Stimulated activated CD8-positive, alpha-beta memory T cell treated with anti-CD3 and anti-CD28 coated beads, Interleukin-7, amount 100 ng/mL, for 1 hour (primary cell): ENCODE data around the gene BIN2.

Experiments used
- DNase-seq, 2 donors: peaks; one replicate each; pipeline ENCODE4 v3.0.0-alpha.2; 2020; ENCODE audit warnings: low read depth in 2 of 2

The BIN2 gene

DNA sequence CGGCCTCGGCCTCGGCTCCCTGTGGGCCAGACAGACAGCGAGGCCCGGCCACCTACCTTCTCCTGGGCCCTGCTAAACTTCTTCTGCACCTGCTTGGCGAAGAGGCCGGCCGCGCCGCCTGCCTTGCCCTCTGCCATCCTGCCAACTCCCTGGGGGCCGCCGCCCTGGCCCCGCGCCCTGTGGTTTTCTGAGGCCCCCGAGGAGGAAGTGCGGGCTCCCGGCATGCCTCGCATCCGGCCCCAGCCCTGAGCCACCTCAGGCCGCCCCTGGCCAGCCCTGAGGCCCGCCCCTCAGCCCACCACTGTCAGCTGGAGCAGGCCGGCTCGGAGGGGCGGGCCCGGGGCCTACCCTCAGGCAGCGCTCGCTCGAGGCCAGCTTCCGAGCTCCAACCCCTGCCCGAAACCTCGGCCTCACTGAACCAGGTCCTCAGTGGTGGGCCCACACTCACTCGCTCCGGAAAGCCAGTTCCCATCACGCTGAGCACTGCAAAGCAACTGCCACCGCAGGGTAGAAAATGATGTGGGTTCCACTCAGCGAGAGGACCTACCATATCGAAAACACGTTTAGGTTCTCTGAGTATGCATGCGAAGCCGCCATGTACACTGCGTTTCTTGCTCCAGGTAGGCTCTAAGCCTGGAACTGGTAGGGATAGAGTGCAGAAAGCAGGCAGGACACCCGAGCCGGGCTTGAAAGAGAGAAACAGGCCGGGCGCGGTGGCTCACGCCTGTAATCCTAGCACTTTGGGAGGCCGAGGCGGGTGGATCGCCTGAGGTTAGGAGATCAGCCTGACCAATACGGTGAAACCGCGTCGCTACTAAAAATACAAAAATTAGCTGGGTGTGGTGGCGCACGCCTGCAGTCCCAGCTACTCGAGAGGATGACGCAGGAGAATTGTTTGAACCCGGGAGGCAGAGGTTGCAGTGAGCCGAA lies at the start of gene BIN2:
Gene BIN2, minus strand, starts transcription at position 209 of the 930 bp plus-strand sequence. Its CDS starts 72 bp downstream, at position 137.
- peak; percentile 49 to 52 for DNase-seq

DNA sequence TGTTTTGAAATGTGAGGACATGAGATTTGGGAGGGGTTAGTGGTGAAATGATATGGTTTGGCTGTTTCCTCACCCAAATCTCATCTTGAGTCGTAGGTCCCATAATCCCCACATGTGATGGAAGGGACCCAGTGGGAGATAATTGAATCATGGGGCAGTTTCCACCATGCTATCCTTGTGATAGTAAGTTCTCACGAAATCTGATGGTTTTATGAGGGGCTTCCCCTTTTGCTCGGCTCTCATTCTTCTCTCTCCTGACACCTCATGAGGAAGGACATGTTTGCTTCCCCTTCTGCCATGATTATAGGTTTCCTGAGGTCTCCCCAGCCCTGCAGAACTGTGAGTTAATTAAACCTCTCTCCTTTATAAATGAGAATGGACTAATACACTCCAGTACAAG lies 49.2 kb upstream of the BIN2 start:
- DNase-seq: no peak

DNA sequence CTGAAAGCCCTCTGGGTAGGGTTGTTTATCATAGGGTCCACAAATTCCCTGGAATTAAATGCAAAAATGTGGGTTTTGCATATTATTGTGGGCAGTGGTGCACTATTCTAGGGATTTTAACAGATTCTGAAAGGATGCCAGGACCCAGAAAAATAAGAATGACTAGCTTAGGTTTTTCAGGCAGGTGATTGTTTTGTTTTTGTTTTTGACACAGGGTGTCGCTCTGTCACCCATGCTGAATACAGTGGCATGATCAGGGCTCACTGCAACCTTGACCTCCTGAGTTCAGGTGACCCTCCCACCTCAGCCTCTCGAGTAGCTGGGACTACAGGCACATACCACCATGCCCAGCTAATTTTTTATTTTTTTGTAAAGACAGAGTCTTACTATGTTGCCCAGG lies 48.0 kb upstream of the BIN2 start:
- DNase-seq: no peak

DNA sequence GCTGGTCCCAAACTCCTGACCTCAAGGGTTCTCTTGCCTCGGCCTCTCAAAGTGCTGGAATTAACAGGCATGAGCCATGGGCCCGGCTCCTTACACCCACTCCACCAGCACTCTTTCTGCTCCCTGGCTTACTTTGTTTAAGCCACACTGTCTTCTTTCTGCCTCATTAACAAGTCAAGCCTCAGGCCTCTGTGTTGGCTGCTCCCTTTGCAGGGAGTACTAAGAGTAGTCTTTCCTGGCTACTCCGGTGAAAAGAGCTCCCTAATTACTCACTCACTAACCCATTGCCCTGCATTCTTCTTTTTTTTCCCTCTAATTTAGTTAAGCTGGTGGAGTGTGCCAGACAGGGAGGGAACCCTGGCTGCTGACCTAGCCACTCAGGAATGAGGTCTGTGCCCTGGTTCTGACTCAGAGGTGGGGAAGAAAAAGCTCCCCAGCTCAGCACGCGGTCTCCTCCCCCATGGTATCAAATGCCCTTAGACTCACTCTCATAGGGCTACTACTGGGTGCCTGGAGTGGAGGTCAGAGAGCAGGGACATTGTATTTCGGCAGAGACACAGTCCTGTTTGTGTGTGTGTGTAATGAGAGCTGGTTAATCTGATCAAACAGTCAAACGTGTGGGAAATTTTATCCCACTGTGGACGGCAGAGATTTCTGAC lies 47.5 kb upstream of the BIN2 start:
- DNase-seq: no peak

DNA sequence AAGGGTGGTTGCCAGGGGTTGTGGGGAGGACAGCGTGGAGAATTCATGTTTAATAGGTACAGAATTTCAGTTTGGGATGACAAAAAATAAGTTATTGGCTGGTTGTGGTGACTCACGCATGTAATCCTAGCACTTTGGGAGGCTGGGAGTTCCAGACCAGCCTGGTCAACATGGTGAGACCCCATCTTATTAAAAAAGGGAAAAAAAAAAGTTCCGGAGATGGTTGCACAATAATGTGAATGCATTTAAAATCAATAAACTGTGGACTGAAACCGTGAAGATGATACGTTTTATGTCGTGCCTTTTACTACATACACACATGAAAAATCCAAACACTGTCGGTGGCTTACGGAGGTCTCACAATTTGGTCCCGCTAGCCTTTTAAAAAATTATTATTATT lies 46.7 kb upstream of the BIN2 start:
- DNase-seq: no peak

DNA sequence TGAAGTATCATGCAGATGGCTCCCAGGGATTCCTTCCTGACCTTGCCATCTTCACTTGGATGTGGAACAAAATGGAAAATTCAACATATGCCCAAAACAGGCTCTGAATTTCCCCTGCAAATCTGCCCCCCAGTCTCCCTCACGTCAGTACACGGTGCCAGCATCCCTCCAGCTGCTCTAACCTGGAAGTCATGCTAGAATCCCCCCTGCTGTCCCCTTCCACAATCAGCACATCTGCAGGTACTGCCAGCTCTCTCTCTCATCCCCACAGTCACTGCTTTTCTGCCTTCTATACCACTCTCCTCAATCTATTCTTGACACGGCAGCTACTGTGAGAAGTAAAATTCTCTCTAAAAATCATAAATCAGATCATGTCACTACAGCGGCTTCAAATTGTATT lies 45.6 kb upstream of the BIN2 start:
- no peak for DNase-seq

DNA sequence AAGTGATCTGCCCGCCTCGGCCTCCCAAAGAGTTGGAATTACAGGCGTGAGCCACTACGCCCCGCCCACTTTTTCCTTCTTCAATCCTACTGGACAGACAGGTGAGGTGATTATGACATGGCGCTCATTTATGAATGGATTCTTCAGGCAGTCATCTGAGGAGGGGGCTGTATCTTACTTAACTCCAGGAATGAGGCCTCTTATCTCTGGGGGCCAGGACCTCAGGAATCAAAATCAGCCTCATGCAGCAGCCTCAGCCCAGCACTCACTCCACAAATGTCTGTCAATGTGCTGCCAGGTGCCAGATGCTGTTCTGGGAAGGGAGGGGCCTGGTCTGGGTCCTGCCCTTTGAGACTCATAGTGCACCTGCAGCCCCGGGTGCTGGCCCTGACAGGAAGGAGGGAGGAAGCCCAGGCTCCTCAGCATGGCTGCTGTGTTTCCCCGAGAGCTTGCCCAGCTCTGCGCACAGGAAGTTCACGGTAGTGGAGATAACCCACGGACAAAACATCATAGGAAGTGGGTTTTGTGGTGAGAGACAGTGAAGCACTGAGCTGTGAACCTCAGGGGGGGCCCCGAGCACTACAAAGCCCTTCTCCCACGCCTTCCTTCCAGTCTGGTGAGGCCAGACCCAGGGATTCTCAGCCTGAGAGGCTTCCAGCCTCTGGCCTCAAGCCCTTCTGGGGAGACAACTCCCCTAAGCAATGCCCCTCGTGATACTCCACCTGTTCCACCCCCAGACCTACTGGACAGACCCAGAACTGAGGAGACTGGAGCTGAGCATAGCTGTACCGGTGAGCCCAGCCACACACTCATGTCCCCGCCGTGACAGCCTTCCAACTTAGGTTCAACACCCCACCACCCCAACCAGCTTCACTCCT lies 44.9 kb upstream of the BIN2 start:
- peak; percentile 68 to 69 for DNase-seq

DNA sequence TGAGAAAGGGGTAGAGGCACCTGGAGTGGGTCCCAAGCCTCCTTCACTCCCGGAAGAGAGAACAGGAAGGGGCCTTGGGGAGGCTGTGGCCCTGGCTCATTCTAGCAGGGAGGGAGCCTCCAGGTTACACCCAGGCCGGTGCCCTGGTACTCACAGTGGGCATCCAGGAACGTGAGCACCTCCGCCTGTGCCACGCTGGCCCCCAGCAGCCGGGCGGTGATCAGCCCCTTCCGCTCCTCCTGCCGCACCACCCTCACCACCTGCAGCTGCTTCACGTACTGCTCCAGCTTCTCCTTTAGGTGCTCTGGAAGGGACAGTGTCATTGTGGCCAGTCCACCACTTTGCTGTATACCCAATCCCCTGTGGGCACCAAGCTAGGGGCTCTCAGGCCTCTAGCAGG lies 41.3 kb upstream of the BIN2 start:
- DNase-seq: no peak

DNA sequence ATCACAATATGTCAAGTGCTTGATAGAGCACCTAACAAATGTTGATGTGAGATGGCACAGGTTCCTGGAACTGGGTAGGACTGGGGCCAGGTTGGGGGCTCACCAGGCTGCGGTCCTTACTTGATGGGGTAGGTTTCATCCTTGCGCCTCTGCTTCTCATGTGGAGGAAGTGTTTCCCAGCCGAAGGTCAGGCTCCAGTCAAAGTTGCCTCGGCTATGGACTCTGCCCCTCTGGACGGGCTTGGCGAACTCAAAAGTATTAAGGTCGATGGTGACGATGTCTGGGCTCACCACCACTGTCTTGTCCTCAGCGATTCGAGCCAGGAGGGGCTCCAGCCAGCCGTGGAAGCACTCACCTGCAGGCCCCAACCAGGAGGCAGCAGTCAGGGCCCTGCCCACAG lies 40.0 kb upstream of the BIN2 start:
- no peak for DNase-seq

DNA sequence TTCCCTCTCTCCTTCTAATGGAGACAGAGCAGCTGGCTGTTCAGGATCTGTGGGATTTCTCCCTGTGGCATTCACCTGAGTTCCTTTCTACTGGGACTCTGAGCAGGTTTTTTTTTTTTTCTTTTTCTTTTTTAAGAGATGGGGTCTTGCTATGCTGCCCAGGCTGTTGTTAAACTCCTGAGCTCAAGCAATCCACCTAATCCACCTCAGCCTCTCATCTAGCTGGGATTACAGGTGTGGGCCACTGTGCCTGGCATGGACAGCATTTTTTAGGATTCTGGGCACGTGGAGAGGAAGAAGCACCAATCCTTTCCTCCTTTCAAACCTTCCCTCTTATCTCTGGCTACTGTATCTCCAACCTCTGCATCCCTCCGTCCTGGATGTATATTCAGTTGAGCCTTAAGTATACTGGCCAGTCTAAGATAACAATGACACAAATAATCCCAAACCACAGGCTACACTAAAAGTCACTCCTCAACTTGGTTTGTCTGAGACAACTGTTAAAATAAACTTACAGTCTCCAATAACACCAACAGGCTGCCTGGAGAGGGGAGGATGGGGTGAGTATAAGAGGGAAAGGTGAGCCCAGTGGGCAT lies 38.9 kb upstream of the BIN2 start:
- no peak for DNase-seq

DNA sequence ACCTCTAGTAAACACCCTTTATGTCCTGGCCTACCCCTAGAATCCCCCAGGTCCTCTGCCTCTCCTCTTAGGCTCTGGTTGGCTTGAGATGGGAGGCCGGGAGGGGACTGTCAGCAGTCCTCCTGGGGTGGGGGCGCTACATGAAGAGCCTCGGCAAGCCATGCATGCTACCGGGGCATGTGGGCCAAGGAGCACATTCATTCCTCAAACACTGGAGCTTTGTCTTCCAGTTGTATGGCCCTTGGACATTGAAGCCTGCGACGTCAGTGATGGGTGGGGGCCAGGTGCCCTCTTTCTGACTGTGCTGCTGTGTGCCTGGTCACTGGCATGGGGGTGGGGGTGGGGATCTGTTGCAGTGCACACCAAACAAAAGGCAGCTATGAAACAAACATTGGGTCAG lies 38.3 kb upstream of the BIN2 start:
- DNase-seq: no peak

DNA sequence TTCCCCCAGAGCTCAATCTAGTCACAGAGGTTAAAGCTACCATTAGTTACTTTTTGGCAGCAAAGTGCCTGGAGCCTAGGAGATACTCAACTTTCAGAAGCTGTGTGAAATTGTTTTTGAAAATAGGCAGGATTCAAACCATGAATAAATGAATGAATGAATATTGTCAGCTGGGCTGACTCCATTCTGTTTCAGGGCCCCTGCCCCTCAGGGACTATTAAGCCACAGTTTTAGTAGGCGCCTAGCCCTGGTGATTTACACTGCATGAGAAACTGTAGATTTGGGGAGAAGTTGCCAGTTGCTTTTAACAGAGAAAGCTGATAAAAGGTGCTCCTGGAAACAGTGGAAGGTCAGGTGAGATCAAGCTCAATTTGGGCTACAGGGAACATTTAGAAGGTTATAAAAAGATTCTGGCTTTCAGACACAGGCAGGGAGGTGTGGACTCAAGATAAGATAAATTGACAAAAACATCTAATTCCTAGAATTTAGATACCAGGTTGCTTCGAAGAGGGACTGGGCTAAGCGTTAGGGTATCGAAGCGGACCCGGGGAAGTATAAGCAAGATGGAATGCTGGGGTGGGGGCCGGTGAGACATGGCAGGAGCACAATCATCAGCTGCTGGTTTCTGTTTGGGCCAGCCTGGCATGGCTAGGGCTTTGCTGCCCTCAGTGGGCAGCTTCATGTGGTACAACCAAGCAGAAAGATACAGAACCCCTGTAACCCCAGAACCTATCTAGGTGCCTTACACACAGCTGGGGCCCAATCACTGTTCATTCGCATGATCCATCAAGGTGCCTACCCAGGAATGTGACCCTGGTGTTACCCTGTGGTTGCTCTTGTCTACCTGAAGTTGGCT lies 37.4 kb upstream of the BIN2 start:
- no peak for DNase-seq

DNA sequence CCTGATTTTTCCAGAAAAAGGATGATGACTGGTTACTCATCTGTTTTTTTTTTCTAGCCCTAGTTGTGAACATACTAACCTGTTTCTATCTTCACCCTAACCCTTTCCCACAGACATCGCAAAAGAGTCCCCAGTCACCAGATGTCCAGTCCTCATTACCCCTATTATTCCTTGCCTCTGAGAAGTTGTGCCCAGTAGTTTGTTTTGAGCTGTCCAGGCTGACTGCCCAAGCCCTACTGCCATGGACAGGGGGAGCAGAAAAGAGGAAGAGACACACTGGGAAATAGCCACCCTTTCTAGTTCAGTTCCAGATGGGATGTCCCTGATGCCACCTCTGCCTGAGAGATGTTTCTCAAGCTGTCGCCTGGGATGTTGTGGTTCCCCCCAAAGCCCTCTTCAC lies 36.3 kb upstream of the BIN2 start:
- DNase-seq: no peak

DNA sequence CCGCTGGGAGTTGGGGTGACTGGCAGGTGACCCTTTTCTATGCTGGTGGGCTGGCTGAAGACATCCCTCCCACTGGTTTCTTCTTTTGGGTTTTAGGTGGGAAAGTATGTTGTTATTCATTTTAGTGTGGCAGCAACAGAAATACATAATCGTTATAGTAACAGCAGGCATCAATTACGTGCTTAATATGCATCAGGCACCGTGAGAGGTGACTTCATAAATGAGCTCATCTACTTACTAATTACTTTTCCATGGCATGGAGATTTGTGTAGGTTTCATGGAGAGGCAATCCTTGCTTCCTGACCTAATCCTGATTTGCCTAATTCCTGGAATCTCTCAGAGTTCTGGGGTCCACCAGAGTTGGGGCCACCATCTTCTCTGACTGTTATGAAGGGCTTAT lies 35.9 kb upstream of the BIN2 start:
- DNase-seq: no peak

DNA sequence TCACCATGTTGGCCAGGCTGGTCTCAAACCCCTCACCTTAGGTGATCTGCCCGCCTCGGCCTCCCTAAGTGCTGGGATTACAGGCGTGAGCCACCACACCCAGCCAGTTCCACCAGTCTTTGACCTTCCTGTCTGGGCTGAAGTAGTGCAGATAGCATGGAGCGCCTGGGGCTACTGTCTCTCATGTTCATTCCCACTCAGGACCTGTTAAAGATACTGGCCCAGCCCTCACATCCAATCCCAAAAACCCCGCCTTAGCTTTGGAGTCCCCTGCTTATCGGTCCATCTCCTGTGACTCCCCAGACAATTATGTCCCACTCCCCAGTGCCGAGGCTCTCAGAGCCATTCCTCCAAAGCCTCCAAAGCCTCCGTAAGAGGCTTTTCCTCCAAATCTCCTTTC lies 34.5 kb upstream of the BIN2 start:
- no peak for DNase-seq

DNA sequence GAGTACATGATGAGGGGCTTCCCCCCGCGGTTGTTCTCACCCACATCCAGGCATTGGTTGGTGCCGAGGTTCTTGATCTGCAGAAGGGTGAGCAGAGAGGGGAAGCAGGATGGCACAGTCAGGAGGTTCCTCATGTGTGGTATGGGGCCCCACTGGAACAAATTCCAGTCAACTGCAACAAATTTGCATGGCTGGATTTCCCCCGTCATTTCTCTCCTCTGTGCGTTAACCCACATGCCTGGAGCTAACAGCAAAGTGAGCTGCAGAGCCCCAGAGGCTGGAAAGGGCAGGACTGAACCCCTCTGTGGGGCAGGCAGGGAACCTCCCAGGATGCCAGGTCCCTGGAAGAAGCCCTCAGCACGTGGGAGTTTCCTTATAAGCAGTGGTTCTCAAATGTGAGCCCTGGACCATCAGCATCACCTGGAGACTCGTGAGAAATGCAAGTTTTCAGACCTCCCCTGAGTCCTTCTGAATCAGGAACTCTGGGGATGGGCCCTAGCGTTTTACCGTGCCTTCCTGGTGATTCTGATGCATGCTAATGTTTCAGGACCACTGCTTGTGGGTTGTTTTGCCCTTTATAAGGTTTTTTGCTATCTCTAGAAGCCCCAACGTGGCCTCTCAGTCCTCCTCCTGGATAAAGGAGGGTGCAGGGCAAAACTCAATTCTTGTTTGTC lies 33.5 kb upstream of the BIN2 start:
- DNase-seq: no peak

DNA sequence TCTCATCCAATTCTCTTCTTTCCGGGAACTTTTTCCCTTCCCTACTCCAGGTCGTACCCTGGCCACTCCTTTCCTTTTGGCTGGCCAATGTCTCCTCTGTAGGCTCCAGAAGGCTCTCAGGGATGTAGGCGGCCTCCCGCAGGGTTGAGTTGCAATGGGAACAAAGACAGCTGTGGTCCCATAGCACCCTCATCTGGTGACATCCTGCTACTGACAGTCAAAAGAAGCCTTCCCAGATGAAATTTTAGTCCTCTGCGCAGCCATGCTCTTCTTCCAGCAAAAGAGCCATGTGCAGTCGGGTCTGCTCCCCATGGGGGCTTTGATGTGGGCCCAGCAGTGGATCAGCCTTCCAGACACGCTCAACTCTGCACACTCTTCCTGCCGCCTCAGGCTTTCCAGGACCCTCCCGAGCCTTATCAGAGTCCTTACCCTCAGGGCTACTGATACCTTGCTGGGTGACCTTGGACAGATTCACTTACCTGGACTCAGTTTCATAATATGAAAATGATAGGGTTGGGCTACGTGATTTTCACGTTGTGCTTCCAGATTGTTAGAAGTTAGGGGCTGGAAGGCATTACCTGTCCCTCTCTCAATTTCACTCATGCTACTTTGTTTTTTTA lies 28.0 kb upstream of the BIN2 start:
- DNase-seq: peak in 1 of 2 donors; percentile 10

DNA sequence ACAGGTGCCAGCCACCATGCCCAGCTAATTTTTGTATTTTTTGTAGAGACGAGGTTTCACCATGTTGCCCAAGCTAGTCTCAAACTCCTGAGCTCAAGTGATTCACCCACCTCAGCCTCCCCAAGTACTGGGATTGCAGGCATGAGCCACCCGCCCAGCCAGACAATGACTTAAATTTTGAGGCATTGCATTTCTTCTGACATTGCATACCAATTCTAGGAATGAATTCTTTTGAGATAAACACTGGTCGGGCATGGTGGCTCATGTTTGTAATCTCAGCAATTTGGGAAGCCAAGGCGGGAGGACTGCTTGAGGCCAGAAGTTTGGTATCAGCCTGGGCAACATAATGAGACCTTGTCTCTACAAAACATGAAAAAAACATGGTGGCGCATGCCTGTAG lies 25.1 kb upstream of the BIN2 start:
- DNase-seq: no peak

DNA sequence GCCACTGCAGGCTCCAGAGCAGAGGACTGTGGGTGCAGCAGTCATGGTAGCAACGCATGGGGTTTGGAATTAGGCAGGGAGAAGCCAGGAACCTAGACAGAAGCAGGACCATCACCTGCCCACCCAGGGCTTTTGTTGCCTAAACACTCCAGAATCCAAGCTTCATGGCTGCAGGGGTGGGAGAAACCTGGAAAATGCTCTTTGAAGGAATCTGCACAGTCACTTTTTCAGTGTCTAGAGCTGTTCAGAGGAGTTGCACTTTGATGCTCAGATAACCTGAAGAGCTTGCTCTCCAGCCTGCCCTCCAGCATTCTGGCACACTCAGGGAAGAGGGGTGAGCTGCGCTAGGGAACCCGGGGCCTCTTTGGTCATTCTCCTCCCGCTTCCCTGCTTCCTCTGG lies 24.1 kb upstream of the BIN2 start:
- no peak for DNase-seq

DNA sequence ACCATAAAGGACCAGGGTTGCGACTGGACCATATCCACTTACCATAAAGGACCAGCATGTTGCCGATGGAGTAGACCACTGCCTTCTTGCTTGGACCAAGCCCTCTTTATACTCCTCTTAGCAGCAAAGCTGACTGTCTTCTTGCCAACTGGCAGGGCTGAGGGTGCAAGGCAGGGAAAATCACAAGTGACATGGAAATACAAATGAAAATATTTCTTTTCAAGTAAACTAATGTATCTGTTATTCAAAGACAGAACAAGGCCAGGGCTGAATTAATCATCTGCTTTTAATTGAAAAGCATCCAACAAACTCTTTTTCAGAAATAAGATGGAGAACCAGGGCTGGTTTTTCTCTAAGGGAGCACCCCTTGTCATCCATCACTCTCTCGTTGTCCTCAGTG lies 22.6 kb upstream of the BIN2 start, which contains the start of gene CELA1:
Gene CELA1, minus strand, starts transcription at position 99 of the 400 bp plus-strand sequence. Its CDS starts 41 bp downstream, at position 58.
- no peak for DNase-seq
